ENCODE measurements around the gene RNF186.
"Not testable (repeated sequence)": the region's sequence is repeated elsewhere in the genome, so short reads cannot be mapped to it uniquely, and the experiment has no call there.

RNF186 gene

GRCh38 chr1:19794583-19794982 lies 20.5 kb downstream of the RNF186 start:
- DNase-seq (ENCODE audit: low read depth, low spot score): no peak

GRCh38 chr1:19793360-19794046 lies 21.6 kb downstream of the RNF186 start:
- DNase-seq (ENCODE audit: low read depth, low spot score): no peak

GRCh38 chr1:19792237-19793002 lies 22.7 kb downstream of the RNF186 start:
- no peak for DNase-seq (ENCODE audit: low read depth, low spot score)

- DNase-seq (ENCODE audit: low read depth, low spot score): not testable (repeated sequence)
These were observed 24.8 kb downstream of the RNF186 start for GRCh38 chr1:19790061-19790975.

- DNase-seq (ENCODE audit: low read depth, low spot score): no peak
These were observed 28.1 kb downstream of the RNF186 start for GRCh38 chr1:19786988-19787423.

GRCh38 chr1:19785660-19786059 lies 29.4 kb downstream of the RNF186 start:
- no peak for DNase-seq (ENCODE audit: low read depth, low spot score)

GRCh38 chr1:19780267-19780877 lies 34.7 kb downstream of the RNF186 start:
- no peak for DNase-seq (ENCODE audit: low read depth, low spot score)

GRCh38 chr1:19776933-19777332 lies 38.1 kb downstream of the RNF186 start:
- no peak for DNase-seq (ENCODE audit: low read depth, low spot score)

GRCh38 chr1:19776287-19776686 lies 38.8 kb downstream of the RNF186 start:
- no peak for DNase-seq (ENCODE audit: low read depth, low spot score)

GRCh38 chr1:19775831-19776230 lies 39.3 kb downstream of the RNF186 start:
- DNase-seq (ENCODE audit: low read depth, low spot score): no peak

- DNase-seq (ENCODE audit: low read depth, low spot score): no peak
These were observed 39.8 kb downstream of the RNF186 start for GRCh38 chr1:19775317-19775716.

- DNase-seq (ENCODE audit: low read depth, low spot score): no peak
These were observed 40.8 kb downstream of the RNF186 start for GRCh38 chr1:19774180-19774785.

GRCh38 chr1:19773485-19773884 lies 41.6 kb downstream of the RNF186 start:
- DNase-seq (ENCODE audit: low read depth, low spot score): no peak

- DNase-seq (ENCODE audit: low read depth, low spot score): no peak
These were observed 43.0 kb downstream of the RNF186 start for GRCh38 chr1:19772053-19772452.

GRCh38 chr1:19771350-19771749 lies 43.7 kb downstream of the RNF186 start:
- no peak for DNase-seq (ENCODE audit: low read depth, low spot score)

- no peak for DNase-seq (ENCODE audit: low read depth, low spot score)
These were observed 44.5 kb downstream of the RNF186 start for GRCh38 chr1:19770436-19771190.

GRCh38 chr1:19769211-19769932 lies 45.7 kb downstream of the RNF186 start:
- DNase-seq (ENCODE audit: low read depth, low spot score): no peak

GRCh38 chr1:19768353-19769210 lies 46.5 kb downstream of the RNF186 start:
- DNase-seq (ENCODE audit: low read depth, low spot score): no peak

GRCh38 chr1:19765623-19766022 lies 49.5 kb downstream of the RNF186 start:
- no peak for DNase-seq (ENCODE audit: low read depth, low spot score)
